Measurements from ENCODE around the gene RAD23A.

- TF ChIP-seq CTCF (IDR thresholded peaks at IDR 0.05) (no peak), POLR2A (IDR thresholded peaks at IDR 0.05) (no peak), POLR2AphosphoS5 (IDR thresholded peaks at IDR 0.05) (no peak)
These were observed 10.3 kb downstream of the RAD23A start for GRCh38 chr19:12955996-12956395.

All from prostate gland (tissue), 2 donors.